Caco-2 (cell line): Measurements from ENCODE around the gene SUPV3L1. TPM values are rescaled to one million over a fixed set of nuclear protein-coding genes. Genes with fewer than 3 reads are reported as not detected.

Source experiments
- BruUV-seq: library from RNA; stranded (reverse); fragments of 400-500 nt; replicated peaks from 2 replicates; lab custom pipeline; 2021; lab: Mats Ljungman, UMichigan
- CTCF ChIA-PET: fragments of 300-600 bp; sonication (Branson Sonifier 250); formaldehyde crosslinking; loops from one replicate; lab custom pipeline; 2022; ENCODE audit warnings: antibody characterized with exemption; lab: Charles Lee
- POLR2A ChIA-PET: fragments of 300-600 bp; sonication (Branson Sonifier 250); formaldehyde crosslinking; loops from one replicate; lab custom pipeline; 2022; ENCODE audit warnings: antibody characterized with exemption; lab: Charles Lee
- DNase-seq, 2 experiments: peaks; one replicate each; pipeline versions ENCODE4 v3.0.0 to v3.0.0-alpha.2; 2020 to 2022
- H3K27me3 ChIP-seq: replicated peaks from 2 replicates; pipeline ENCODE4 v1.6.0; 2011; ENCODE audit warnings: low read length; ENCODE audit not compliant: control insufficient read depth, insufficient read depth
- H3K36me3 ChIP-seq: 2 replicates; pipeline ENCODE4 v1.5.1; 2011; ENCODE audit warnings: low read length; ENCODE audit not compliant: control insufficient read depth, insufficient read depth
- H3K4me1 ChIP-seq: fragments of 250-450 bp; sonication (Bioruptor Pico); 2 replicates; pipeline ENCODE4 v1.5.1; 2020; ENCODE audit warnings: mild to moderate bottlenecking
- H3K4me3 ChIP-seq: 2 replicates; pipeline ENCODE4 v1.5.1; 2011; ENCODE audit warnings: low read depth, mild to moderate bottlenecking, control low read depth, low read length
- H3K9me3 ChIP-seq: fragments of 250-450 bp; sonication (Bioruptor Pico); 2 replicates; pipeline ENCODE4 v1.5.1; 2020; ENCODE audit warnings: mild to moderate bottlenecking, moderate library complexity
- H3K27ac Mint-ChIP-seq: one replicate; pipeline ENCODE4 v1.8.0; 2022; ENCODE audit warnings: mixed read lengths; ENCODE audit not compliant: unreplicated experiment
- H3K27me3 Mint-ChIP-seq: one replicate; pipeline ENCODE4 v1.8.0; 2022; ENCODE audit warnings: mixed read lengths; ENCODE audit not compliant: insufficient read depth, unreplicated experiment
- H3K36me3 Mint-ChIP-seq: one replicate; pipeline ENCODE4 v1.8.0; 2022; ENCODE audit warnings: mild to moderate bottlenecking, mixed read lengths; ENCODE audit not compliant: insufficient read depth, unreplicated experiment
- H3K4me1 Mint-ChIP-seq: one replicate; pipeline ENCODE4 v1.8.0; 2022; ENCODE audit warnings: low read depth, mixed read lengths; ENCODE audit not compliant: unreplicated experiment
- H3K4me3 Mint-ChIP-seq: one replicate; pipeline ENCODE4 v1.8.0; 2022; ENCODE audit warnings: mild to moderate bottlenecking, moderate library complexity, mixed read lengths; ENCODE audit not compliant: unreplicated experiment
- H3K9me3 Mint-ChIP-seq: one replicate; pipeline ENCODE4 v1.8.0; 2022; ENCODE audit warnings: mixed read lengths; ENCODE audit not compliant: unreplicated experiment
- intact Hi-C: fragments of 100-400 bp; cut with micrococcal nuclease; formaldehyde crosslinking; loops from one replicate; pipeline ENCODE4 v1.10.0; 2022; ENCODE audit not compliant: unreplicated experiment
- total RNA-seq: library from RNA; stranded (reverse); gene quantifications from 2 replicates; pipeline ENCODE4 v1.2.3, GENCODE V29; 2022
- TF ChIP-seq, protein P1 (sequence below), 2 experiments: fragments of 200-600 bp in 1 of 2; IDR thresholded peaks; 1 replicate in 1 of 2; 2 replicates in 1 of 2; pipeline versions ENCODE4 v1.5.1 to v1.8.0; 2011 to 2022; ENCODE audit warnings: antibody characterized with exemption in 1 of 2, control low read depth in 1 of 2, inconsistent platforms in 1 of 2, low read depth in 1 of 2, low read length in 1 of 2, mild to moderate bottlenecking in 1 of 2, moderate library complexity in 1 of 2; ENCODE audit not compliant: insufficient read depth in 1 of 2, severe bottlenecking in 1 of 2, unreplicated experiment in 1 of 2

The SUPV3L1 gene
- total RNA-seq, 1 experiment from 2014 or later: 77.1 TPM

DNA sequence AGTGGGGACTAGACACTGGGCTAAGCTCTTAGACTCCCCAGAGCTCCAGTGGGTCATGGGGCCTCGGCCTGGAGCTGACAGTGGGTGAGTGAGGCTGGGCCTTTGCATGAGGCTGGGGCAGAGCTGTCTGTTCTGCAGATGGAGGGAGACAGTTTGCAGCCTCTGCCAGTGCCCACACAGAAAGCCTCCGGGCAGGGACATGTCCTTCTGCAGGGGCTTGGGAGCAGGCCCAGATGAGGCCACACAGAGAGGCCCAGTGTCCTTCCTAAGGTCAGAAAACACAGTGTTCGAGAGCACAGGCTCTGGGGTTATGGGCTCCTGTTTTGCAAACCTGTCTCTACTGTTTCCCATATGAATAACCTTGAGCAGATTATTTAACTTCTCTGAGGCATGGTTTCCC, 73.1 kb downstream of the SUPV3L1 start:
- H3K9me3 ChIP-seq: peaks cover 4% of the 10 kb centered on the region; the same call in 1 of the 2 replicates
- POLR2A ChIA-PET: no interaction called here
- H3K4me3 ChIP-seq: no peak overlapping the region
- BruUV-seq: no TSS peak
- intact Hi-C loops: no loop called here
- H3K27me3 ChIP-seq: no peaks in the 10 kb centered on the region
- TF ChIP-seq, protein P1, sequence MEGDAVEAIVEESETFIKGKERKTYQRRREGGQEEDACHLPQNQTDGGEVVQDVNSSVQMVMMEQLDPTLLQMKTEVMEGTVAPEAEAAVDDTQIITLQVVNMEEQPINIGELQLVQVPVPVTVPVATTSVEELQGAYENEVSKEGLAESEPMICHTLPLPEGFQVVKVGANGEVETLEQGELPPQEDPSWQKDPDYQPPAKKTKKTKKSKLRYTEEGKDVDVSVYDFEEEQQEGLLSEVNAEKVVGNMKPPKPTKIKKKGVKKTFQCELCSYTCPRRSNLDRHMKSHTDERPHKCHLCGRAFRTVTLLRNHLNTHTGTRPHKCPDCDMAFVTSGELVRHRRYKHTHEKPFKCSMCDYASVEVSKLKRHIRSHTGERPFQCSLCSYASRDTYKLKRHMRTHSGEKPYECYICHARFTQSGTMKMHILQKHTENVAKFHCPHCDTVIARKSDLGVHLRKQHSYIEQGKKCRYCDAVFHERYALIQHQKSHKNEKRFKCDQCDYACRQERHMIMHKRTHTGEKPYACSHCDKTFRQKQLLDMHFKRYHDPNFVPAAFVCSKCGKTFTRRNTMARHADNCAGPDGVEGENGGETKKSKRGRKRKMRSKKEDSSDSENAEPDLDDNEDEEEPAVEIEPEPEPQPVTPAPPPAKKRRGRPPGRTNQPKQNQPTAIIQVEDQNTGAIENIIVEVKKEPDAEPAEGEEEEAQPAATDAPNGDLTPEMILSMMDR (IDR thresholded peaks at IDR 0.05; ENCODE audit: insufficient read depth in 1 of 2, low read depth in 1 of 2, low read length in 1 of 2, severe bottlenecking in 1 of 2, unreplicated experiment in 1 of 2): no peak
- H3K27ac Mint-ChIP-seq: no peak overlapping the region
- H3K36me3 ChIP-seq: no peaks in the 10 kb centered on the region
- DNase-seq: no peak
- H3K9me3 Mint-ChIP-seq: peaks cover 10% of the 10 kb centered on the region
- H3K27me3 Mint-ChIP-seq: no peaks in the 10 kb centered on the region
- H3K4me3 Mint-ChIP-seq: no peak overlapping the region
- no peaks in the 10 kb centered on the region for H3K4me1 ChIP-seq
- CTCF ChIA-PET: interaction anchor here (0.7 to 0.9 kb wide), 2 partner anchors 139 to 165 kb away, joined by 3 read pairs; no protein-coding TSS in a partner anchor
- no peaks in the 10 kb centered on the region for H3K4me1 Mint-ChIP-seq
- no peaks in the 10 kb centered on the region for H3K36me3 Mint-ChIP-seq

GRCh38 chr10:69254877-69255276, 74.8 kb downstream of the SUPV3L1 start:
- Mint-ChIP-seq H3K9me3 (peaks cover 10% of the 10 kb centered on the region), H3K36me3 (no peaks in the 10 kb centered on the region), H3K27me3 (no peaks in the 10 kb centered on the region), H3K27ac (no peak overlapping the region), H3K4me1 (no peaks in the 10 kb centered on the region), H3K4me3 (no peak overlapping the region)
- no peaks in the 10 kb centered on the region for H3K27me3 ChIP-seq
- no peak overlapping the region for H3K4me3 ChIP-seq
- intact Hi-C loops: no loop called here
- peaks cover 4% of the 10 kb centered on the region; the same call in 1 of the 2 replicates for H3K9me3 ChIP-seq
- no peak for DNase-seq
- no peaks in the 10 kb centered on the region for H3K4me1 ChIP-seq
- CTCF ChIA-PET: no interaction called here
- no TSS peak for BruUV-seq
- H3K36me3 ChIP-seq: no peaks in the 10 kb centered on the region
- POLR2A ChIA-PET: no interaction called here
- TF ChIP-seq, protein P1 (IDR thresholded peaks at IDR 0.05; ENCODE audit: insufficient read depth in 1 of 2, low read depth in 1 of 2, low read length in 1 of 2, severe bottlenecking in 1 of 2, unreplicated experiment in 1 of 2): no peak

Other genes starting within 250 kb of the SUPV3L1 start
- gene DDX21, start 224.1 kb upstream of the SUPV3L1 start, total RNA-seq: 239 and 243 TPM in 2 replicates
- 57.6 and 58.9 TPM in 2 replicates for gene KIFBP, start 191.4 kb upstream of the SUPV3L1 start, total RNA-seq
- not detected in 2 replicates for gene SRGN, start 92.1 kb upstream of the SUPV3L1 start, total RNA-seq
- gene VPS26A, start 56.1 kb upstream of the SUPV3L1 start, total RNA-seq: 133 and 143 TPM in 2 replicates
- gene HKDC1, start 40.1 kb downstream of the SUPV3L1 start, total RNA-seq: 18.7 and 24.5 TPM in 2 replicates
- gene HK1, start 98.3 kb downstream of the SUPV3L1 start, total RNA-seq: 27.2 and 35.4 TPM in 2 replicates
- gene TACR2, start 236.7 kb downstream of the SUPV3L1 start, total RNA-seq: 0.57 and 0.60 TPM in 2 replicates